ENCODE data around the gene PPTC7. TPM values are rescaled to one million over a fixed set of nuclear protein-coding genes. Genes with fewer than 3 reads are reported as not detected.
"Not testable (repeated sequence)": the region's sequence is repeated elsewhere in the genome, so short reads cannot be mapped to it uniquely, and the experiment has no call there.

Gene PPTC7
- total RNA-seq, 1 experiment from 2014 or later, result 15.3 TPM

GRCh38 chr12:110565894-110566871, 16.9 kb downstream of the PPTC7 start:
- in situ Hi-C loops (cut with HindIII; ENCODE audit: low sequenced_read_pairs), result no loop called here
- no peak for DNase-seq (ENCODE audit: low spot score)

GRCh38 chr12:110564471-110564991, 18.6 kb downstream of the PPTC7 start:
- in situ Hi-C loops (cut with HindIII; ENCODE audit: low sequenced_read_pairs), result no loop called here
- no peak for DNase-seq (ENCODE audit: low spot score)

- in situ Hi-C loops (cut with HindIII; ENCODE audit: low sequenced_read_pairs), result no loop called here
These were observed 19.2 kb downstream of the PPTC7 start for GRCh38 chr12:110563702-110564470.

GRCh38 chr12:110562386-110562785, 20.7 kb downstream of the PPTC7 start:
- in situ Hi-C loops (cut with HindIII; ENCODE audit: low sequenced_read_pairs); DNase-seq (ENCODE audit: low spot score): not testable (repeated sequence)

More at GRCh38 chr12:110563702-110564470, 19.2 kb downstream of the PPTC7 start:
- DNase-seq (ENCODE audit: low spot score), result no peak

GRCh38 chr12:110561471-110562201, 21.5 kb downstream of the PPTC7 start:
- in situ Hi-C loops (cut with HindIII; ENCODE audit: low sequenced_read_pairs), result no loop called here

GRCh38 chr12:110560946-110561345, 22.2 kb downstream of the PPTC7 start:
- in situ Hi-C loops (cut with HindIII; ENCODE audit: low sequenced_read_pairs), result no loop called here
- DNase-seq (ENCODE audit: low spot score), result no peak

More at GRCh38 chr12:110561471-110562201, 21.5 kb downstream of the PPTC7 start:
- DNase-seq (ENCODE audit: low spot score), result no peak

GRCh38 chr12:110560048-110560447, 23.1 kb downstream of the PPTC7 start:
- DNase-seq (ENCODE audit: low spot score), result no peak
- in situ Hi-C loops (cut with HindIII; ENCODE audit: low sequenced_read_pairs), result no loop called here

- in situ Hi-C loops (cut with HindIII; ENCODE audit: low sequenced_read_pairs); DNase-seq (ENCODE audit: low spot score): not testable (repeated sequence)
These were observed 24.2 kb downstream of the PPTC7 start for GRCh38 chr12:110558945-110559344.

GRCh38 chr12:110557300-110557699, 25.8 kb downstream of the PPTC7 start:
- no peak for DNase-seq (ENCODE audit: low spot score)
- in situ Hi-C loops (cut with HindIII; ENCODE audit: low sequenced_read_pairs), result no loop called here

- no peak for DNase-seq (ENCODE audit: low spot score)
- in situ Hi-C loops (cut with HindIII; ENCODE audit: low sequenced_read_pairs), result no loop called here
These were observed 26.4 kb downstream of the PPTC7 start for GRCh38 chr12:110556705-110557104.

- in situ Hi-C loops (cut with HindIII; ENCODE audit: low sequenced_read_pairs), result no loop called here
- no peak for DNase-seq (ENCODE audit: low spot score)
These were observed 27.3 kb downstream of the PPTC7 start for GRCh38 chr12:110555577-110556406.

- in situ Hi-C loops (cut with HindIII; ENCODE audit: low sequenced_read_pairs), result no loop called here
- no peak for DNase-seq (ENCODE audit: low spot score)
These were observed 28.9 kb downstream of the PPTC7 start for GRCh38 chr12:110554184-110554583.

- in situ Hi-C loops (cut with HindIII; ENCODE audit: low sequenced_read_pairs), result no loop called here
- no peak for DNase-seq (ENCODE audit: low spot score)
These were observed 32.1 kb downstream of the PPTC7 start for GRCh38 chr12:110550981-110551380.

GRCh38 chr12:110549716-110550115, 33.4 kb downstream of the PPTC7 start:
- in situ Hi-C loops (cut with HindIII; ENCODE audit: low sequenced_read_pairs), result no loop called here
- DNase-seq (ENCODE audit: low spot score), result no peak

GRCh38 chr12:110548678-110549077, 34.4 kb downstream of the PPTC7 start:
- no peak for DNase-seq (ENCODE audit: low spot score)
- in situ Hi-C loops (cut with HindIII; ENCODE audit: low sequenced_read_pairs), result no loop called here

- no peak for DNase-seq (ENCODE audit: low spot score)
- in situ Hi-C loops (cut with HindIII; ENCODE audit: low sequenced_read_pairs), result no loop called here
These were observed 36.0 kb downstream of the PPTC7 start for GRCh38 chr12:110547090-110547489.

GRCh38 chr12:110546339-110546738, 36.8 kb downstream of the PPTC7 start:
- DNase-seq (ENCODE audit: low spot score), result no peak
- in situ Hi-C loops (cut with HindIII; ENCODE audit: low sequenced_read_pairs), result no loop called here

GRCh38 chr12:110545812-110546211, 37.3 kb downstream of the PPTC7 start:
- DNase-seq (ENCODE audit: low spot score), result no peak

More at GRCh38 chr12:110545812-110546211, 37.3 kb downstream of the PPTC7 start:
- in situ Hi-C loops (cut with HindIII; ENCODE audit: low sequenced_read_pairs), result no loop called here
